Vagina (tissue), 2 donors: ENCODE measurements around the gene SLC44A1. TPM values are rescaled to one million over a fixed set of nuclear protein-coding genes. Genes with fewer than 3 reads are reported as not detected.

ENCODE experiments used
- DNase-seq, 2 donors: peaks; one replicate each; pipeline ENCODE4 v3.0.0-alpha.2; 2017; ENCODE audit errors: extremely low spot score in 2 of 2
- H3K27ac ChIP-seq: fragments of 200-600 bp; sonication (generic); one replicate; pipeline ENCODE4 v1.5.1; 2019
- H3K27me3 ChIP-seq: fragments of 200-600 bp; sonication (generic); one replicate; pipeline ENCODE4 v1.5.1; 2019
- H3K36me3 ChIP-seq, 2 donors: fragments of 200-600 bp; sonication (generic); one replicate each; pipeline ENCODE4 v1.5.1; 2017 to 2019
- H3K4me1 ChIP-seq: fragments of 200-600 bp; sonication (generic); one replicate; pipeline ENCODE4 v1.5.1; 2019
- H3K4me3 ChIP-seq, 2 donors: fragments of 200-600 bp; sonication (generic); 1 replicate in 1 of 2; 2 replicates in 1 of 2; pipeline ENCODE4 v1.5.1; 2016 to 2019
- H3K9me3 ChIP-seq: fragments of 200-600 bp; sonication (generic); one replicate; pipeline ENCODE4 v1.5.1; 2019
- POLR2A ChIP-seq, 2 donors: fragments of 450-650 bp; IDR thresholded peaks; one replicate each; pipeline ENCODE4 v1.6.1; 2017; ENCODE audit warnings: antibody characterized with exemption in 2 of 2, mild to moderate bottlenecking in 2 of 2, moderate library complexity in 2 of 2
- POLR2AphosphoS5 ChIP-seq, 2 donors: sonication (generic); formaldehyde crosslinking; IDR thresholded peaks; one replicate each; pipeline ENCODE4 v1.9.0; 2017; ENCODE audit warnings: antibody characterized with exemption in 2 of 2, mild to moderate bottlenecking in 2 of 2, low read depth in 1 of 2; ENCODE audit not compliant: insufficient read depth in 1 of 2
- intact Hi-C: fragments of 100-400 bp; cut with DNase I; formaldehyde crosslinking; loops from one replicate; pipeline ENCODE4 v1.15.1; 2023
- total RNA-seq: library from RNA; depleted of rRNA; stranded (reverse); fragments of >200 nt; gene quantifications from one replicate; pipeline ENCODE4 v1.2.3, GENCODE V29; 2016
- TF ChIP-seq, protein P1 (sequence below), 3 experiments: fragments of 450-650 bp in 2 of 3; fragments of 200-600 bp in 1 of 3; sonication (generic) in 1 of 3; IDR thresholded peaks; one replicate each; pipeline ENCODE4 v1.5.1; 2017 to 2019; ENCODE audit warnings: antibody characterized with exemption in 3 of 3, mild to moderate bottlenecking in 2 of 3, moderate library complexity in 2 of 3

Gene SLC44A1
- total RNA-seq, 1 donor from 2014 or later = 67.3 TPM

DNA sequence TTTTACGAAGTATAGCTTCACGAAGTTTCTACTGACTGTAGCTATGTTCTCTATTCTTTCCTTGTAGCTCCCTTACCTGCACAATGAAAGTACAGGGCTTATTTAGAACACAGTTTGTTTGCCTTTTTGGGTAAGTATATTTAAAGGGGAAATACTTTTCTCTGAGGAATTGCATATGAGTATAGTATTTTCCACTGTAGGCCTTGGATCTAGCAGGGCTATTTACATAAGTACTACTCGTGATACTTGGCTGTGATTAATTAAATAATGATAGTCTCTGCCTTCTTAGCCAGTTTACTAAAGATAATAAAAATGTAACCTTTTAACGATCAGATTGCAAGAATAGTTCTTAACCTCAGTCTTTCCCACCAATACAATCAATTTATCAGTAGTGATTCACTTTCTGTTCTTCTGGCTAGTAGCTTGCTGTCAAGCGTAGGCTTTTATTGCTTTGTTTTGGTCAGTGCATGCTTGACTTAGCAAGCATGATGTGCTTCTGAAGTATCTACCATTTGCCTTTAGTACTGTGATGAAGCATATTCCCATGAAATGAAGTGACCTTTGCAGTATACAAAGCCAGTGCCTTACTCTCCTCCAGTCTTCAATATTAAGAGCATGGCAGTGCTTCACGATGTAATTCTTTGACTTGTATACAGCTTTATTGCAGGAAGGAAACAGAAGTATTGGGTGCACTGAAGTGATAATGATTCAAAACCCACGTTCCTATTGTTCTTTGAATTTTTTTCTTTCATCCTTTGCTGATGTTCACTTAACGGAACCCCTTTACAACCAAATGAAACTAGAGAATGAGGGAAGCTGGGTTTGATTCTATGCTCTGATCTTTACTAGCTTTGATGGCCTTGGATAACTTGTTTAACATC, 64.2 kb downstream of the SLC44A1 start:
- H3K36me3 ChIP-seq = no peaks in the 10 kb centered on the region
- no peak for TF ChIP-seq POLR2A (IDR thresholded peaks at IDR 0.05)
- no peak for TF ChIP-seq POLR2AphosphoS5 (IDR thresholded peaks at IDR 0.05; ENCODE audit: insufficient read depth in 1 of 2, low read depth in 1 of 2)
- H3K9me3 ChIP-seq = no peaks in the 10 kb centered on the region
- intact Hi-C loops = no loop called here
- no peak for DNase-seq
- no peak overlapping the region for H3K27ac ChIP-seq
- no peak overlapping the region for H3K4me3 ChIP-seq
- H3K27me3 ChIP-seq = no peaks in the 10 kb centered on the region
- H3K4me1 ChIP-seq = peaks cover 11% of the 10 kb centered on the region

DNA sequence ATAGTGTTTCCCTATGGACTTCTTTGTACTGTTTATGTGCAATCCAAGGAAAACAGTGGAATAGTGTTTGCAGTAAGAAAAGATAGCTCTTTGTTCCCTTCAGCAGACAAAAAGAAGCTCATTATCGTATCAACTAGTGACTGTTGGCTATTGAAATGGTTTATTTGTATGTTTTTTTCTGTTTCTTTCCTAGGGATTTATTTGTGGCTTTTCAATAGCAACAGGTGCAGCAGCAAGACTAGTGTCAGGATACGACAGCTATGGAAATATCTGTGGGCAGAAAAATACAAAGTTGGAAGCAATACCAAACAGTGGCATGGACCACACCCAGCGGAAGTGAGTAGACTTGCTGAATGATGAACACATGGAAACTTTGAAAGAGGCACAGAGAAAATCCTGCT, 65.1 kb downstream of the SLC44A1 start:
- DNase-seq = no peak

GRCh38 chr9:105311306-105311705, 66.9 kb downstream of the SLC44A1 start:
- TF ChIP-seq POLR2AphosphoS5 (IDR thresholded peaks at IDR 0.05; ENCODE audit: insufficient read depth in 1 of 2, low read depth in 1 of 2) (no peak), POLR2A (IDR thresholded peaks at IDR 0.05) (no peak)
- TF ChIP-seq, protein P1, sequence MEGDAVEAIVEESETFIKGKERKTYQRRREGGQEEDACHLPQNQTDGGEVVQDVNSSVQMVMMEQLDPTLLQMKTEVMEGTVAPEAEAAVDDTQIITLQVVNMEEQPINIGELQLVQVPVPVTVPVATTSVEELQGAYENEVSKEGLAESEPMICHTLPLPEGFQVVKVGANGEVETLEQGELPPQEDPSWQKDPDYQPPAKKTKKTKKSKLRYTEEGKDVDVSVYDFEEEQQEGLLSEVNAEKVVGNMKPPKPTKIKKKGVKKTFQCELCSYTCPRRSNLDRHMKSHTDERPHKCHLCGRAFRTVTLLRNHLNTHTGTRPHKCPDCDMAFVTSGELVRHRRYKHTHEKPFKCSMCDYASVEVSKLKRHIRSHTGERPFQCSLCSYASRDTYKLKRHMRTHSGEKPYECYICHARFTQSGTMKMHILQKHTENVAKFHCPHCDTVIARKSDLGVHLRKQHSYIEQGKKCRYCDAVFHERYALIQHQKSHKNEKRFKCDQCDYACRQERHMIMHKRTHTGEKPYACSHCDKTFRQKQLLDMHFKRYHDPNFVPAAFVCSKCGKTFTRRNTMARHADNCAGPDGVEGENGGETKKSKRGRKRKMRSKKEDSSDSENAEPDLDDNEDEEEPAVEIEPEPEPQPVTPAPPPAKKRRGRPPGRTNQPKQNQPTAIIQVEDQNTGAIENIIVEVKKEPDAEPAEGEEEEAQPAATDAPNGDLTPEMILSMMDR (IDR thresholded peaks at IDR 0.05) = no peak
- H3K27ac ChIP-seq = no peak overlapping the region
- no peak for DNase-seq
- H3K4me1 ChIP-seq = peaks cover 11% of the 10 kb centered on the region
- no peaks in the 10 kb centered on the region for H3K9me3 ChIP-seq
- H3K36me3 ChIP-seq = no peaks in the 10 kb centered on the region
- H3K27me3 ChIP-seq = no peaks in the 10 kb centered on the region
- H3K4me3 ChIP-seq = no peak overlapping the region
- intact Hi-C loops = no loop called here

More for the DNA sequence above, 65.1 kb downstream of the SLC44A1 start:
- Histone ChIP-seq H3K27me3 (no peaks in the 10 kb centered on the region), H3K9me3 (no peaks in the 10 kb centered on the region), H3K4me1 (peaks cover 11% of the 10 kb centered on the region), H3K27ac (no peak overlapping the region), H3K36me3 (no peaks in the 10 kb centered on the region), H3K4me3 (no peak overlapping the region)
- TF ChIP-seq POLR2A (IDR thresholded peaks at IDR 0.05) (no peak), POLR2AphosphoS5 (IDR thresholded peaks at IDR 0.05; ENCODE audit: insufficient read depth in 1 of 2, low read depth in 1 of 2) (no peak)
- TF ChIP-seq, protein P1 (IDR thresholded peaks at IDR 0.05) = no peak
- intact Hi-C loops = no loop called here

DNA sequence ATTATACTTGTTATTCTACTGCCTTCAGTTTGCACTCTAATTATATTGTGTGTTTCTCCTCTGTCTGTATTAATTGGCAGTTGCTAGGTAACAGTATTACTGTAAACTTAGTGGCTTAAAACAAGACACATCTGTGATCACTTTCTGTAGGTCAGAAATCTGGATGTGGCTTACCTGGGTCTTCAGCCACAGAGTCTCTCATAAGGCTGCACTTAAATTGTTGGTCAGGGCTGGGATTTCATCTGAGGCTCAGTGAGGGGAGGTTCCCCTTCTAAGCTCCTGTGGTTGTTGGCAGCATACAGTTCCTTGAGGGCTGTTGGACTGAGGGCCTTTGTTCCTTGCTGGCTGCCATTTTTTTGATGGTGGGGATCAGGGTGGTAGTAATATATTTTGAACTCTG, 68.8 kb downstream of the SLC44A1 start:
- H3K36me3 ChIP-seq = no peaks in the 10 kb centered on the region
- TF ChIP-seq POLR2A (IDR thresholded peaks at IDR 0.05) (no peak), POLR2AphosphoS5 (IDR thresholded peaks at IDR 0.05; ENCODE audit: insufficient read depth in 1 of 2, low read depth in 1 of 2) (no peak)
- TF ChIP-seq, protein P1 (IDR thresholded peaks at IDR 0.05) = no peak
- H3K4me3 ChIP-seq = no peak overlapping the region
- peaks cover 11% of the 10 kb centered on the region for H3K4me1 ChIP-seq
- H3K27me3 ChIP-seq = no peaks in the 10 kb centered on the region
- H3K9me3 ChIP-seq = no peaks in the 10 kb centered on the region
- no peak overlapping the region for H3K27ac ChIP-seq
- intact Hi-C loops = no loop called here
- no peak for DNase-seq

DNA sequence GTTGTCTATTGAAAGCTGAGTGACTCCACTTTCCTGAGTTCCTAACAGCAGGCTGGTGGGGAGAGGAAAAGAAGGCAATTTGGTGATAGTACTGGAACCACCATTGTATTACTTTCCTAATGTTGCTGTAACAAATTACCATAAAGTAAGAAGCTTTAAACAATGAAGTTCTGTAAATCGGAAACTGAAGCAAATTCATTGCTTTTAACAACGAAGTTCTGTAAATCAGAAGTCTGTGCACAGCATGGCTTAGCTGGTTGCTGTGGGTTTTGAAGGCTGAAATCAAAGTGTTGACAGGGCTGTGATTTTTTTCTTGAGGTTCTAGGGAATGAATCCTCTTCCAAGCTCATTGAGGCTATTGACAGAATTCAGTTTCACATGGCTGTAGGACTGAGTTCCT, 72.3 kb downstream of the SLC44A1 start:
- no peak for DNase-seq
- Histone ChIP-seq H3K27me3 (no peaks in the 10 kb centered on the region), H3K27ac (no peak overlapping the region), H3K9me3 (no peaks in the 10 kb centered on the region), H3K4me3 (no peak overlapping the region), H3K4me1 (no peaks in the 10 kb centered on the region), H3K36me3 (no peaks in the 10 kb centered on the region)
- TF ChIP-seq POLR2A (IDR thresholded peaks at IDR 0.05) = no peak
- TF ChIP-seq, protein P1 (IDR thresholded peaks at IDR 0.05) = no peak
- no peak for TF ChIP-seq POLR2AphosphoS5 (IDR thresholded peaks at IDR 0.05; ENCODE audit: insufficient read depth in 1 of 2, low read depth in 1 of 2)
- intact Hi-C loops = no loop called here
